Measurements from ENCODE around the gene SMAD3. TPM values are rescaled to one million over a fixed set of nuclear protein-coding genes. Genes with fewer than 3 reads are reported as not detected.
A peak's percentile ranks its signal among the peaks of the same experiment; 100 is the strongest.

Gene SMAD3
- total RNA-seq, 3 donors from 2014 or later = 38.5 to 76.3 (median 44.9) TPM

DNA sequence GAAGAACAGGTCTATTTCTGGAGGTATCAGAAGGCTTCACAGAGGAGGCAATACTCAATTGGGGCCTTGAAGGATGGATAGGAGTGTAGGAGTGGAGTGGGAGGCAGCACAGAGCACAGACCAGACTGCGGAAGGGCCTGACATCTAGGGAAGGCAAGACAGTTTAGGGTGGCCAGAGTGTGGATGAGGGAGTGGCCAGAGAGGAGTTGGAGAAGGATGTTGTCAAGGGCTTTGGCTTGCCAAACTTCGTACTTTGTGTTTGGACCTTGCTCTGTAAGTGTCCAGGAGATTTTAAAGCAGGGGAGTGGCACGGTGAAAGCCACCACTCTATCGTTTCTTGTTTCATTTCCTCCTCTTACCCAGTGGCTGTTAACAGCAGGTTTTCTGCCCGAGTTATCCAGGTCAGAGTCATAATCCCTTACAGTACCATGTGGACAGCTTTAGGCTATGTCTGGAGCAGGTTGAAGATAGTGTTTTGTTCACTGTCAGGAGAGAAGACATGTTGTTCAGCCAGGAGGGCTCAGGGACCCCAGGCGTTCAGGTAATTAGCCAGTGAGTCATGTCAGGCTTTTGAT, 12.3 kb downstream of the SMAD3 start:
- ATAC-seq (peak; percentile 87), DNase-seq (peak in 2 of 3 donors; percentile 63 to 71)
- Histone ChIP-seq H3K36me3 (ENCODE audit: low read depth) (no peaks in the 10 kb centered on the region), H3K4me3 (no peak overlapping the region), H3K4me1 (ENCODE audit: low read depth) (peaks cover 66% of the 10 kb centered on the region), H3K9me3 (no peaks in the 10 kb centered on the region)
- intact Hi-C loops (cut with DNase I, micrococcal nuclease) = no loop called here
- TF ChIP-seq, protein P1, sequence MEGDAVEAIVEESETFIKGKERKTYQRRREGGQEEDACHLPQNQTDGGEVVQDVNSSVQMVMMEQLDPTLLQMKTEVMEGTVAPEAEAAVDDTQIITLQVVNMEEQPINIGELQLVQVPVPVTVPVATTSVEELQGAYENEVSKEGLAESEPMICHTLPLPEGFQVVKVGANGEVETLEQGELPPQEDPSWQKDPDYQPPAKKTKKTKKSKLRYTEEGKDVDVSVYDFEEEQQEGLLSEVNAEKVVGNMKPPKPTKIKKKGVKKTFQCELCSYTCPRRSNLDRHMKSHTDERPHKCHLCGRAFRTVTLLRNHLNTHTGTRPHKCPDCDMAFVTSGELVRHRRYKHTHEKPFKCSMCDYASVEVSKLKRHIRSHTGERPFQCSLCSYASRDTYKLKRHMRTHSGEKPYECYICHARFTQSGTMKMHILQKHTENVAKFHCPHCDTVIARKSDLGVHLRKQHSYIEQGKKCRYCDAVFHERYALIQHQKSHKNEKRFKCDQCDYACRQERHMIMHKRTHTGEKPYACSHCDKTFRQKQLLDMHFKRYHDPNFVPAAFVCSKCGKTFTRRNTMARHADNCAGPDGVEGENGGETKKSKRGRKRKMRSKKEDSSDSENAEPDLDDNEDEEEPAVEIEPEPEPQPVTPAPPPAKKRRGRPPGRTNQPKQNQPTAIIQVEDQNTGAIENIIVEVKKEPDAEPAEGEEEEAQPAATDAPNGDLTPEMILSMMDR (IDR thresholded peaks at IDR 0.05) = no peak

DNA sequence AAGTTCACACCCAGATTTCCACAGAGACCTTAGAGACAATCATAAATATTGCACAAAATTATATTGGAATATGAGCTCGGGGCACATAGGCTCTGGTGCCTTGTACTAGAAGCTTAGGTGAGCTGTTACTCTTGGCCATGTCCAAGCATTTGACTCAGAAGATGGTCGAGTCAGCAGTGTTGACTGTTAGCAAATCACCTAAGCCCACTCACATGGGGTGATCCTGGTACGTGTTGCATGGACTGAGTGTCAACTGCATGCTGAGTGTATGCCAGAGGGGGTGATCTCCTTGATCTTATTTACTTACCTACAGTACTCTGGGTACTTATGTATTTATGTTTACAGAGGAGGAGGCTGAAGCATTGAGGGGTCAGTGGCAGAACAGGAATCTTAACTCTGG, 14.0 kb downstream of the SMAD3 start:
- H3K36me3 ChIP-seq (ENCODE audit: low read depth) = no peaks in the 10 kb centered on the region
- TF ChIP-seq, protein P1 (IDR thresholded peaks at IDR 0.05) = no peak
- peaks cover 66% of the 10 kb centered on the region for H3K4me1 ChIP-seq (ENCODE audit: low read depth)
- DNase-seq (no peak), ATAC-seq (no peak)
- no peaks in the 10 kb centered on the region for H3K9me3 ChIP-seq
- intact Hi-C loops (cut with DNase I, micrococcal nuclease) = no loop called here
- H3K4me3 ChIP-seq = no peak overlapping the region

DNA sequence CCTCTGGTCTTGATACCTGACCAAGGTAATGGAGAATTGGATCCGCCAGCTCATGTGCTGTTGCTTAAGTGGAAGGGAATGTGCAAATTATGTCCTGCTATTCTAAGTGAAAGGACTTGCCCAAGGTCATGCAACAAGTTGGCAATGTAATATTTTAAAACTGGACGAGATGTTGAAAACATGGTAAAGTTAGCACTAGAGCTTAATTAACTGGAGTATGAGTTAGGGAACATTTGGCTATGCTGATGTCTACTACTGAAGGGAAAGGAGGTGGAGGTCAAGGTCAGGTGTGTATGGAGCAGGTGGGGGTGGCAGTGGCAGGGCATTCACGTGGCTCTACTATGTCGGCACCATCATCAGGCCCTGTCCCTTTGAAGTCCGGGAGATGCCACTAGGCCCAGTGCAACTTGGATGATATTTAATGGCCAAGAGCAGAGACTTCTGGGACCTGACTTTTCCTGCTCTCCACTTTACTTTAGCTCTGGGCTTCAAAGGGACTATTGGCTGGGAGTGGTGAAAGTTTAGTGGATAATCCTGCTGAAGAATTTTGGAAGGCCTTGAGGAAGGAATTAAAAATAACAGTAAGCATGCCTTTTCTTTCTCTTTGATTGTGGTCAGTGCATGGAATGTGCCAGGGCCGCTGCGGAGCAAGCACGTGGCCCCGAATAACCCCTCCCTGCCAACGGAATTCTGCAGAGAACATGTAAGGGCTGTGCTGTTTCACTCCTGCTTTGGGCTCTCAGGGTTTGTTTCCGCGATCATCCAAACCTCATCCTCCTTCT, 14.9 kb downstream of the SMAD3 start:
- DNase-seq (no peak), ATAC-seq (no peak)
- no peaks in the 10 kb centered on the region for H3K36me3 ChIP-seq (ENCODE audit: low read depth)
- intact Hi-C loops (cut with DNase I, micrococcal nuclease) = no loop called here
- peaks cover 71% of the 10 kb centered on the region for H3K4me1 ChIP-seq (ENCODE audit: low read depth)
- H3K9me3 ChIP-seq = no peaks in the 10 kb centered on the region
- no peak overlapping the region for H3K4me3 ChIP-seq
- TF ChIP-seq, protein P1 (IDR thresholded peaks at IDR 0.05) = no peak

DNA sequence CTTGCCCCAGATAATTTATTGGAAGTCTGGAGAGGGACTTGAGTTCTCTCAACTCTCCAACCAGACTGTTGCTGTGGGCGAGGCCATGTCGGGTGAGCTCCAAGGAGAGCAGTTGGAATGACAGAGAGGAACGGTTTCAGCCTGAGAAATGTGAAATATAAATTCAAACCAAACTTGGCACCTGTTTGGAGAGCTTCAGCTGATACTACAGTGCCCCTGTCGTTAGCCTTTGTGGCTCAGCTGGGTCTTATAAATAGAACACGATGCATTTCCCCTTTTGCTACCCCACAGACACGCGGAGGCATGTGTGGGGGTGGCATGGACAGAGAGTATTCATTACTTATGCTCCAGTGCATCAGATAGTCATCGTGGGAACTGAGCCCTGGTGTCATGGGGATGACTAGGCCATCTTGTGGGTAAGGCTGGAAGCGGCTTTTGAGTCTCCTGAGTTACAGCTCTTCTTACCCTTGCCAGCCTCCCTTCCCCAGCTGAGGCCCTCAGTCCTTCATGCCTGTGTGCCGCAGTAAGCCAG, 15.6 kb downstream of the SMAD3 start:
- Histone ChIP-seq H3K4me3 (no peak overlapping the region), H3K4me1 (ENCODE audit: low read depth) (peaks cover 71% of the 10 kb centered on the region), H3K9me3 (no peaks in the 10 kb centered on the region), H3K36me3 (ENCODE audit: low read depth) (no peaks in the 10 kb centered on the region)
- TF ChIP-seq, protein P1 (IDR thresholded peaks at IDR 0.05) = no peak
- intact Hi-C loops (cut with DNase I, micrococcal nuclease) = no loop called here
- DNase-seq = peak in 1 of 3 donors; percentile 71
- ATAC-seq = peak; percentile 40

DNA sequence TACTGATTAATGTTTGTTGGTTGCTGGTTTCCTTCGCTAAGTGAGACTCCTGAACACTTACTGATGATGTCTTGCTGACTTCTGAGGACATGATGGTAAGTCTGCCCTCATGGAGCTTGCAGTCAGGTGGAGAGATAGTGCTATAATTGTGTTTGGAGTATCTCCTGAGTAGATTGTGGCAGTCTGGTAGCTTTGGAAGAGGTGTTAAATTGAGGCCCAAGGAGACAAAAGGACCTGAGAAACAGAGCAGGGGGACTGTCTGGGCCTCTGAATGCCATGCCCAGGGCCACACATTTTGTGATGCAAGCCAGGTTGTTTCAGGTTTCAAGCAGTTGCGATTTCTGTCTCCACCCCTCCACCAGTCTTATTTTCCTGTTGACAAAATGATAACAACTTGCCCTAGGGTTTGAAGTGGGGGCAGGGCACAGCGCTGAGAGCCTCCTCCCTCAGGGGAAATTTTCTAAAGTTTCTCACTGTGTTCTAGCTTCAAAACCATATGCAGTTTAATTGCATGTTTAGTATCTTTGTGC, 16.7 kb downstream of the SMAD3 start:
- Histone ChIP-seq H3K36me3 (ENCODE audit: low read depth) (no peaks in the 10 kb centered on the region), H3K9me3 (no peaks in the 10 kb centered on the region), H3K4me1 (ENCODE audit: low read depth) (peaks cover 75% of the 10 kb centered on the region), H3K4me3 (no peak overlapping the region)
- TF ChIP-seq, protein P1 (IDR thresholded peaks at IDR 0.05) = no peak
- peak in 2 of 3 donors; percentile 70 to 79 for DNase-seq
- peak; percentile 51 for ATAC-seq
- intact Hi-C loops (cut with DNase I, micrococcal nuclease) = no loop called here

Measured in mucosa of descending colon (tissue), 3 donors.